HG03575 (cell line): Measurements from ENCODE around the gene SRMS.
"Not testable (repeated sequence)": the region's sequence is repeated elsewhere in the genome, so short reads cannot be mapped to it uniquely, and the experiment has no call there.

Source experiments
- ATAC-seq: cut with Tn5 transposase; IDR thresholded peaks from one replicate; pipeline ENCODE4 v1.9.1; 2021; ENCODE audit not compliant: unreplicated experiment, insufficient number of reproducible peaks, low FRiP score; ENCODE audit errors: extremely low read depth

SRMS gene

DNA sequence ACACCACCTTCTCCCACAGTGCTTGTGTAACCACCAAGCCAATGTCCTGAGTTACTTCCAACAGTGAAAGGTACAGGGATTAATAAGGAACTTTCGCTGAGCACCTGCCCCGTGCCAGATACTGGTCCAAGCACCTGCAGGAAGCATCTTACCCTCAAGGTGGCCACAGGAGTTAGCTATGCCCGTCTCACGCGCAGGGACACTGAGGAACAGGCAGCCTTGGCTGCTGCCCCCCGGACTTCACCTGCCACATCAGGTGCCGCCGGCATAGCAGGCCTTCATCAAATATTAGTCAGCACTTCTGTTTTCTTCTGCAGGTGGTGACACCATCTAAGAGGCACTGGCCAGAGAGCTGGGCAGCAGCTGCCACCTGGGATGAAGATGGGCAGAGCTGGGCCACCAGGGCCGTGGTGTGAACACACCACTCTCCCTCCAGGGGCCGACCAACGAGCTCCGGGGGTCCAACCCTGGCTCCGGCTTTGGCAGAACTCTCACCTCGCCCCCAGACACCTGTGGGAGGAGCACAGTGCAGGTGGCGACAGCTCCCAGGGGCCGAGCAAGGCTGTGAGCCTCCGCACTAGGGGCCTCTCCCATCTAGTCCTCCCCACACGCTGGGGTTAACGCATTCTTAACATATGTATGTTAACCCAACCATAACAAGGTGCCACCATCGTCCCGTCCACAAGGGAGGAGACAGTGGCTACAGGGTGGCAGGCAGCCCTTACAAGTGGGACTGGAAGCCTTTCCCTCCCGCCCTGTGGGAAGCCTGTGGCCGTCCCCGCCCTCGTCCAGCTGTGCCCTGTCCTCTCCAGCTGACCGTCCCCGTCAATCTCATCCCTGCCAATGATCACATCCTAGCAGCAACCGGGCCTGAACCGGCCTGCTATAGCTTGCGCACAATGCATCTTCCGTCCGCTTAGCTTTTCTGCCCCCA is 29.9 kb downstream of the SRMS start:
- no peak for ATAC-seq

- not testable (repeated sequence) for ATAC-seq
Observed at GRCh38 chr20:63514520-63514919, 33.0 kb downstream of the SRMS start.

- ATAC-seq: no peak
Observed at GRCh38 chr20:63513207-63513606, 34.3 kb downstream of the SRMS start.

DNA sequence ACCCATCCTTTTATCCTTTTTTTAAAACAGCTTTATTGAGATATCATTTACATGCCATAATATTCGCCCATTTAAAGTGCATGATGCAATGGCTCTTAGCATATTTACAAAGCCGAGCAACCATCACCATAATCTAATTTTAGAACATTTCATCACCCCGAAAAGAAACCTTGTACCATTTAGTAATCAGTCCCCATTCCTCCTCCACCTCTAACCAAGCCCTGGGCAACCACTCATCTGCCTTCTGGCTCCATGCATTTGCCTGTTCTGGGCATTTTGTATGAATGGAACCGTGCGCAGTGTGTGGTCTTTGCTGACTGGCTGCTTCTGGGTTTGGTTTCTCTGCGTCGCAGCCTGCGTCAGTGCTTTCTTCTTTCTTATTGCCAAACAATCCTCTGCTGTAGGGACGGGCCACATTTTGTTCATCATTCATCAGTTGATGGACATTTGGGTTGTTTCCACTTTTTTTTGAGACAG is 38.4 kb downstream of the SRMS start:
- ATAC-seq: no peak

DNA sequence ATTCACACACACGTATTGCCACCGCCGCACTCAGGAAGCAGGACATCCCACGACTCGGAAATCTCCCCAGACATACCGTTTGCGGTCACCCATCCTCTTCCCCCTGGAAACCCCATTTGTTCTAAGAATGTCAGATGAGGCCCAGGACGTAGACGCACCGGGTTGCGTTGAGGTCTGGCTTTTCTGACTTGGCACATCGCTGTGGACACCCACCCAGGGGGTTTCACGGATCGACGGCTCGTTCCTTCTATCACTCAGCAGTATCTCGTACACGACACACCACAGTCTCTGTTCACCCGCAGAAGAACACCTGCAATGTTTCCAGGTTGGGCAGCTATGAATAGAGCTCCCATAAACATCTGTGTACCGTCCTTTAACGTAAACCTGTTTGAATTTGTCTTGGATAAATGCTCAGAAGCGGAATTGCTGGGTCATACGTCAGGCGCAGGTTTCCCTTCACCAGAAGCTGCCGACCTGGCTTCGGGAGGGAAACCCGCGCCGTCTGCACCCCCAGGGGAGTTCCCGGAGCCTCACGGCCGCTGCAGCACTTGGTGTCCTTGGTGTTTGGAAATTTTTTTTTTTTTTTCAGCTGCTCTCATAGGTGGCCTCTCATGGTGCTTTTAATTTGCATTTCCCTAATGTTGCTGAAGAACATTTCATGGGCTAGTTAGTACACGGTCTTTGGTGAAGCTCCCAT is 39.3 kb downstream of the SRMS start:
- no peak for ATAC-seq

DNA sequence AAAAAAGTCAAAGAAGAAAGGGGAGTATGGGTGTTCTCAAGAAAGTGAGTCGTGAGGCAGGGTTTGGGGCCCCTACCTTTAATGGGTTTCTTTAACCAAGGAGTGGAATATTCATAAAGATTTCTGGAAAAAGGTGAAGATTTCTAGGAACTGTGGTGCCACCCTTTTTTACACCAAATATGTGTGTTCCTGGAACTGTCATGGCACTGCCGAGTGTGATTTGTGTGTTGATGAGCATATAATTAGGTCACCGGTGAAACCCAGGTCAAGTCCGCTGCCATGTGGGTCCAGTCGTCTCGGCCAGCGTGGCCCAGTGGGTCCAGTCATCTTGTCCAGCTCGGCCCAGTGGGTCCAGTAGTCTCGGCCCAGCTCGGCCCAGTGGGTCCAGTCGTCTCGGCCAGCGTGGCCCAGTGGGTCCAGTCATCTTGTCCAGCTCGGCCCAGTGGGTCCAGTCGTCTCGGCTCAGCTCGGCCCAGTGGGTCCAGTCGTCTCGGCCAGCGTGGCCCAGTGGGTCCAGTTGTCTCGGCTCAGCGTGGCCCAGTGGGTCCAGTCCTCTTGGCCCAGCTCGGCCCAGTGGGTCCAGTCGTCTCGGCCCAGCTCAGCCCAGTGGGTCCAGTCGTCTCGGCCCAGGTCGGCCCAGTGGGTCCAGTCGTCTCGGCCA is 40.3 kb downstream of the SRMS start:
- no peak for ATAC-seq

GRCh38 chr20:63505723-63506122 is 41.8 kb downstream of the SRMS start:
- ATAC-seq: no peak

GRCh38 chr20:63505281-63505680 is 42.3 kb downstream of the SRMS start:
- no peak for ATAC-seq

- no peak for ATAC-seq
Observed at GRCh38 chr20:63504642-63505041, 42.9 kb downstream of the SRMS start.

- ATAC-seq: no peak
Observed at GRCh38 chr20:63503524-63503923, 44.0 kb downstream of the SRMS start.

GRCh38 chr20:63502671-63503172 is 44.8 kb downstream of the SRMS start:
- ATAC-seq: no peak

GRCh38 chr20:63501818-63502670 is 45.5 kb downstream of the SRMS start:
- ATAC-seq: no peak

DNA sequence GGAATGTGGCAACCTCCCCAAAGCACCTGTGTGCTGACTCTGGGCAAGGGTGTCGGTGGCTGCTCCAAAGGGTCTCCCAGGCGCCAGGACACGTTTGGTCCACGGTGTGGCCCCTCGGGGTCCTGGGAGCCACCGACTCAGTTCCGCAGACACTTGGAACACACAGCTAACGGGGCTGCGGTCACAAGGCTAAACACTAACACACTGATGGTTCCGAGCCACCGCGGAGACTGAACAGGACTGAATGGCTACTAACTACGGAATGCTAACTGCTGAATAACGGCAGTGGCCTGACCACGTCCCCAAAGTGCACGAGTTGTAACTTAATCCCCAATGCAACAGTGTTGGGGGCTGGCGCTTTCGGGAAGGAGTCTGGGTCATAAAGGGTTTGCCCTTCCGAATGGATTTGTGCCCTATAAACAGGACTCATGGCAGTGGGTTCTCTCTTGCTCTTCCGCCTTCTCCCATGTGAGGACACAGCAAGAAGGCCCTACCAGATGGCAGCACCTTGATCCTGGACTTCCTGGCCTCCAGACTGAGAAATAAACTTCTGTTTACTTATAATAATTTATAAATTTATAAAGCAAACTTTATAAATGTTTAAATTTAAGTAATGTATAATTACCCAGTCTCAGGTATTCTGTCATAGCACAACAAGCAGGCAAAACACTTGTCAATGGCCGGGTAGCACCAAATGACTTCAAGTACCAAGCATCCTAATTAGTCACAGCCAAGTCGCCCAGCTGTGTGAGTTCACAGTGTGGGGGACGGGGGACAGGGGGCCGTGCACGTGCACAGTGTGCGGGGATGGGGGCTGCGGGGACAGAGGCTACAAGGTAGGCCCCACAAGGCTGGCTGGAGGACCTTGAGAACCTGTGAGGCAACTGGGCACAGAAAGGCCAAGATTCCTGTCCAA is 46.4 kb downstream of the SRMS start:
- no peak for ATAC-seq

DNA sequence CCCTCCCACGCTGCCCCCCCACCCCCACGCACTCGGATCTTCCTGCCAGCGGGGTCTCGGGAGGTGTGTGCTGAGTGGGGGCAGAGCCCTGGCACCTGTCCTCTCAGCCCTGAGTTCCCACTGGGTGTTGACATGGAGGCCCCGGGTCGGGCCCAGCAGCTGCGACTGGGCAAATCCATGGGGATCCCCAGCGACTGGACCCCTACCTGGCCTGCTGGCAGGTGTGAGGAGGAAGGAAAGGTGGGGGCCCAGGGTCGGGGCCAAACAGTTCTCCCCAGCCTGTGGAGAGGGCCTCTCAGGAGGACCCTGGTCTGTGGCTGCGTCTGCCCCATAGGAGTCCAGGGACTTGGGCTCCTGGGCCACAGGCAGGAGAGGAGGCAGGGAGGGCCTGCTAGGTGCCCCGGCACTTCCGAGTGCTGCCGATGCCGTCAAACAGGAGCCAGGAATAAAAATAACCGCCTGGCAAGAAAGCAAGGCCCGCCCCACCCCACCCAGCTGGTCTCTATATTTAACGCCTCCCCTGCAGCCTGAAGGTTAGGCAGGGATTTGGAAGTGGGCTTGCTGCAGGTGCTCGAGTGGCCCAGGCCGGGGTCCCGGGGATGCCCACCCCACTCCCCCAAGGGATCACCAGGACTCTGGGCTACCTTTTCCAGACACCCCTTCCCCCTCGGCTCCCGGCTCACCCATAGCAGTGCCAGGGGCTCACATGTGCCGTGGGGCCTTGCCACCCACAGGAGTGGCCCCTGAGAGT is 47.2 kb downstream of the SRMS start:
- no peak for ATAC-seq

- ATAC-seq: no peak
Observed at GRCh38 chr20:63499338-63499969, 48.1 kb downstream of the SRMS start.

DNA sequence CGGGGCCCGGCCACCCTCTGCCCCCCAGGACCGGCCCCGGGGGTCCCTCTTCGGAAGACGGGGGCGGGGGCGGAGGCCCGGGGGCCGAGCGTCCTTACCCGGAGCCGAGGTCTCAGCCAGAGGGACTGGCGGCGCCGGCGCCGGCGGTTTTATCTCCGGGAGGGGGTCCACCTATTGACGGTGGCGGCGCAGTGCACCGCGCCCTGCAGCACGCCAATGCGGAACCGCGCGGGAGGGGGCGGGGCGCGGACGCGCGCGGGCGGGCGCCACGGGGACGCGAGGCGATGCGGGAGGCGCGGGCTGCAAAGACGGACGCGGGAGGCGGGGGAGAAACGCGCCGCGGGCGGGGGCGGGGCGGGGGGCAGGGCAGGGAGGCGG is 48.6 kb downstream of the SRMS start, which contains the start of gene EEF1A2:
Gene EEF1A2, minus strand, starts transcription at position 124 of the 378 bp plus-strand sequence. CDS start 1,320 bp downstream, outside the sequence.
- ATAC-seq: no peak
